IMR-90 (cell line): ENCODE results near the gene UBE2S.

ENCODE experiments used
- BHLHE40 ChIP-seq: fragments of 150-350 bp; IDR thresholded peaks from 2 replicates; pipeline ENCODE4 v1.6.1; 2016; ENCODE audit warnings: mild to moderate bottlenecking, low read depth, low read length
- CEBPB ChIP-seq: IDR thresholded peaks from 2 replicates; pipeline ENCODE4 v1.6.1; 2012; ENCODE audit warnings: low read depth, low read length, improper control_type of control experiment
- CTCF ChIP-seq: conservative IDR thresholded peaks from 2 replicates; pipeline ENCODE4 v1.5.1; 2012; ENCODE audit warnings: mild to moderate bottlenecking, low read depth, low read length, improper control_type of control experiment
- FOS ChIP-seq: fragments of 150-350 bp; IDR thresholded peaks from 2 replicates; pipeline ENCODE4 v1.6.1; 2016; ENCODE audit warnings: low read depth, low read length
- MXI1 ChIP-seq: IDR thresholded peaks from 2 replicates; pipeline ENCODE4 v1.6.1; 2012; ENCODE audit warnings: low read depth, mild to moderate bottlenecking, low read length, moderate library complexity, borderline replicate concordance
- NFE2L2 ChIP-seq: fragments of 150-350 bp; IDR thresholded peaks from 2 replicates; pipeline ENCODE4 v1.6.1; 2016; ENCODE audit warnings: low read depth, mild to moderate bottlenecking, low read length
- POLR2A ChIP-seq: IDR thresholded peaks from 2 replicates; pipeline ENCODE4 v1.6.1; 2012; ENCODE audit warnings: mild to moderate bottlenecking, low read depth, low read length
- RAD21 ChIP-seq: IDR thresholded peaks from 2 replicates; pipeline ENCODE4 v1.6.1; 2012; ENCODE audit warnings: low read length, improper control_type of control experiment
- RFX5 ChIP-seq: IDR thresholded peaks from 2 replicates; pipeline ENCODE4 v1.8.0; 2012; ENCODE audit warnings: low read depth, mild to moderate bottlenecking, low read length, moderate library complexity
- SMC3 ChIP-seq: fragments of 150-350 bp; IDR thresholded peaks from 2 replicates; pipeline ENCODE4 v1.6.1; 2016; ENCODE audit warnings: low read depth, mild to moderate bottlenecking, antibody characterized with exemption, low read length, moderate library complexity
- USF2 ChIP-seq: fragments of 150-350 bp; IDR thresholded peaks from 2 replicates; pipeline ENCODE4 v1.6.1; 2017; ENCODE audit warnings: mild to moderate bottlenecking, antibody characterized with exemption, low read length, low read depth

- TF ChIP-seq POLR2A (no peak), CTCF (no peak), MXI1 (no peak), BHLHE40 (no peak), SMC3 (no peak), RAD21 (no peak), NFE2L2 (no peak), RFX5 (no peak), USF2 (no peak), CEBPB (no peak), FOS (no peak)
These were observed 30.0 kb downstream of the UBE2S start for GRCh38 chr19:55377356-55378131.
